ENCODE results near the gene L3MBTL4. TPM values are rescaled to one million over a fixed set of nuclear protein-coding genes. Genes with fewer than 3 reads are reported as not detected.

The L3MBTL4 gene
- total RNA-seq, 1 experiment from 2014 or later = not detected

DNA sequence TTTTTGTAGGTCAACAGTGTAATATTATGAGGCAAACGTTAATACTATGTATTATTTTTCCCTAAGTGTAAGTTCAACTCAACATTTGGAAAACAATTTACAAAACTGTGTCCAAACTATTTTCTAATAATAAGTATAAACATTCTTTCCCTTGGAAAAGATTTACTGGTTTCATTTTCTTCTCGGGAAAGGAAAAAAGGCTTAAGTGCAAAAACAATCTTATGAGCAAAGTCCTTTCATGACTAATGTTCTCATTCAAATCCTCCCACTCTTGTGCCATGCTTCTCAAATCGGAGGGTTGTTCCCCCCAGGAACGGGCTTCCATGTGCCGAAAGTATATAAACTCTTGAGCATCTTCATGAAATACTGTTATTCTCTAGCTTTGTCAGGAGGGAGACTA is 19.8 kb upstream of the L3MBTL4 start:
- ChIA-PET POLR2A (no interaction called here), RAD21 (ENCODE audit: low non-redundant PET in 1 of 2, low total read pairs in 2 of 2, uncharacterized antibody in 2 of 2, unreplicated experiment in 2 of 2) (no interaction called here), CTCF (no interaction called here)
- Histone ChIP-seq H3K4me3 (replicated peaks in 1 of 2; ENCODE audit: low read depth in 1 of 2, low read length in 2 of 2) (no peak overlapping the region), H3K9me3 (ENCODE audit: control insufficient read depth in 1 of 2, insufficient read depth in 1 of 2, low read depth in 1 of 2, low read length in 2 of 2) (peaks cover 12 to 16% of the 10 kb centered on the region in 2 experiments; a peak in 2 of 4 replicates), H3K9me2 (ENCODE audit: insufficient read depth) (no peaks in the 10 kb centered on the region), H3K4me1 (ENCODE audit: control insufficient read depth in 1 of 2, insufficient read depth in 2 of 2, low read length in 2 of 2) (no peaks in the 10 kb centered on the region), H3K79me2 (ENCODE audit: insufficient read depth, low read length) (no peaks in the 10 kb centered on the region), H3K4me2 (ENCODE audit: low read length) (no peak overlapping the region), H3K27ac (ENCODE audit: low read depth, low read length) (no peak overlapping the region), H3K36me3 (ENCODE audit: control insufficient read depth in 1 of 2, insufficient read depth in 2 of 2, low read length in 2 of 2) (no peaks in the 10 kb centered on the region), H3K9ac (ENCODE audit: low read length) (no peak overlapping the region), H3K27me3 (ENCODE audit: insufficient read depth, low read length) (no peaks in the 10 kb centered on the region), H4K20me1 (ENCODE audit: insufficient read depth) (no peaks in the 10 kb centered on the region), H2AFZ (ENCODE audit: low read depth, low read length, poor library complexity, severe bottlenecking) (no peak overlapping the region)
- intact Hi-C loops (cut with micrococcal nuclease) = no loop called here
- no TSS peak for BruUV-seq (replicated peaks)
- no peak for DNase-seq (ENCODE audit: low read depth, low spot score)
- TF ChIP-seq SP1 (IDR thresholded peaks at IDR 0.05; ENCODE audit: low read depth) (no peak), SRF (IDR thresholded peaks at IDR 0.05; ENCODE audit: low read depth) (no peak), ATF3 (IDR thresholded peaks at IDR 0.05) (no peak), YY1 (IDR thresholded peaks at IDR 0.05; ENCODE audit: extremely low read depth, insufficient replicate concordance, low read depth, low read length) (no peak)
- no peak for ATAC-seq

- Histone ChIP-seq H3K27ac (ENCODE audit: low read depth, low read length) (no peak overlapping the region), H3K4me2 (ENCODE audit: low read length) (no peak overlapping the region), H3K9ac (ENCODE audit: low read length) (no peak overlapping the region), H3K36me3 (ENCODE audit: control insufficient read depth in 1 of 2, insufficient read depth in 2 of 2, low read length in 2 of 2) (no peaks in the 10 kb centered on the region), H3K9me2 (ENCODE audit: insufficient read depth) (no peaks in the 10 kb centered on the region), H3K27me3 (ENCODE audit: insufficient read depth, low read length) (no peaks in the 10 kb centered on the region), H3K4me1 (ENCODE audit: control insufficient read depth in 1 of 2, insufficient read depth in 2 of 2, low read length in 2 of 2) (no peaks in the 10 kb centered on the region), H3K79me2 (ENCODE audit: insufficient read depth, low read length) (no peaks in the 10 kb centered on the region), H3K4me3 (replicated peaks in 1 of 2; ENCODE audit: low read depth in 1 of 2, low read length in 2 of 2) (no peak overlapping the region), H2AFZ (ENCODE audit: low read depth, low read length, poor library complexity, severe bottlenecking) (no peak overlapping the region), H3K9me3 (ENCODE audit: control insufficient read depth in 1 of 2, insufficient read depth in 1 of 2, low read depth in 1 of 2, low read length in 2 of 2) (peaks cover 6 to 9% of the 10 kb centered on the region in 2 experiments; a peak in 2 of 4 replicates), H4K20me1 (ENCODE audit: insufficient read depth) (no peaks in the 10 kb centered on the region)
- ATAC-seq (no peak), DNase-seq (ENCODE audit: low read depth, low spot score) (no peak)
- CTCF ChIA-PET = no interaction called here
- POLR2A ChIA-PET = no interaction called here
- TF ChIP-seq EZH2 (IDR thresholded peaks at IDR 0.05) = no peak
- no peak for TF ChIP-seq CBX3 (IDR thresholded peaks at IDR 0.05; ENCODE audit: low read depth)
- no peak for TF ChIP-seq ZFX (IDR thresholded peaks at IDR 0.05)
- TF ChIP-seq RAD21 (IDR thresholded peaks at IDR 0.05; ENCODE audit: low read depth) = no peak
- no peak for TF ChIP-seq EZH2phosphoT487 (IDR thresholded peaks at IDR 0.05; ENCODE audit: borderline replicate concordance)
- RAD21 ChIA-PET (ENCODE audit: low non-redundant PET in 1 of 2, low total read pairs in 2 of 2, uncharacterized antibody in 2 of 2, unreplicated experiment in 2 of 2) = no interaction called here
- no TSS peak for BruUV-seq (replicated peaks)
- intact Hi-C loops (cut with micrococcal nuclease) = no loop called here
Measured at GRCh38 chr18:6431659-6432318, 17.1 kb upstream of the L3MBTL4 start.
